K562 (cell line): ENCODE data around the gene CKLF. TPM values are rescaled to one million over a fixed set of nuclear protein-coding genes. Genes with fewer than 3 reads are reported as not detected.

Experiments used
- MBD2 ChIP-seq: sonication (generic); IDR thresholded peaks from 2 replicates; pipeline ENCODE4 v1.6.1; 2016; ENCODE audit warnings: low read depth, borderline replicate concordance
- MYC ChIP-seq, 2 experiments: fragments of 250-450 bp in 1 of 2; sonication (Bioruptor Pico) in 1 of 2; IDR thresholded peaks; 2 replicates each; pipeline versions ENCODE4 v1.5.1 to v1.6.1; 2012 to 2021; ENCODE audit warnings: low read depth in 2 of 2, borderline replicate concordance in 1 of 2, improper control_type of control experiment in 1 of 2, low read length in 1 of 2, mild to moderate bottlenecking in 1 of 2, moderate library complexity in 1 of 2
- NFE2L1 ChIP-seq: fragments of 450-650 bp; IDR thresholded peaks from 2 replicates; pipeline ENCODE4 v1.6.1; 2016; ENCODE audit warnings: missing genetic modification characterization, low read depth, mild to moderate bottlenecking, missing compliant biosample characterization, moderate library complexity, borderline replicate concordance
- ZNF347 ChIP-seq: fragments of 450-650 bp; formaldehyde crosslinking; IDR thresholded peaks from 2 replicates; pipeline ENCODE4 v1.4.0; 2020; ENCODE audit warnings: low read depth, mild to moderate bottlenecking, moderate library complexity
- polyA plus RNA-seq, 8 experiments: library from polyadenylated mRNA; depleted of rRNA in 4 of 8; stranded (reverse) in 5 of 8; unstranded in 3 of 8; fragments of >200 nt; fragmentation: Nextera tagmentation in 2 of 8; fragmentation: Illumina TruSeq in 1 of 8; extraction: Ambion mirVana in 2 of 8; extraction: Trizol in 1 of 8; gene quantifications; 2 replicates each; pipeline versions ENCODE4 v1.2.1 to v1.2.3, GENCODE V29; 2011 to 2014; ENCODE audit warnings: inconsistent platforms in 1 of 8, missing spikeins in 1 of 8
- total RNA-seq, 7 experiments: library from RNA; depleted of rRNA in 6 of 7; stranded (reverse); fragments of >200 nt in 6 of 7; fragmentation: Illumina TruSeq in 2 of 7; extraction: Trizol in 2 of 7; gene quantifications; 2 replicates each; pipeline versions ENCODE4 v1.2.1 to v1.2.3, GENCODE V29; 2011 to 2021; ENCODE audit warnings: low replicate concordance in 1 of 7
- TF ChIP-seq, protein P1 (sequence below): fragments of 250-450 bp; sonication (Bioruptor Pico); IDR thresholded peaks from 2 replicates; pipeline ENCODE4 v1.5.0; 2020; ENCODE audit warnings: mild to moderate bottlenecking, borderline replicate concordance
- TF ChIP-seq, protein P2 (sequence below): sonication (generic); formaldehyde crosslinking; IDR thresholded peaks from 2 replicates; pipeline ENCODE4 v1.8.0; 2023; ENCODE audit warnings: missing genetic modification reagents, mild to moderate bottlenecking, borderline replicate concordance
- TF ChIP-seq, protein P3 (sequence below): fragments of 450-650 bp; formaldehyde crosslinking; IDR thresholded peaks from 2 replicates; pipeline ENCODE4 v1.4.0; 2020; ENCODE audit warnings: mild to moderate bottlenecking, mixed read lengths
- TF ChIP-seq, protein P4 (sequence below): sonication (generic); formaldehyde crosslinking; IDR thresholded peaks from 2 replicates; pipeline ENCODE4 v1.8.0; 2022; ENCODE audit warnings: missing genetic modification reagents, mild to moderate bottlenecking, moderate library complexity, borderline replicate concordance

CKLF gene
- total and polyA plus RNA-seq, 9 of the 15 experiments (the other 6 are each of a cell fraction or from before 2014, with no cell fraction given) = 84.8 to 322 (median 118) TPM

DNA sequence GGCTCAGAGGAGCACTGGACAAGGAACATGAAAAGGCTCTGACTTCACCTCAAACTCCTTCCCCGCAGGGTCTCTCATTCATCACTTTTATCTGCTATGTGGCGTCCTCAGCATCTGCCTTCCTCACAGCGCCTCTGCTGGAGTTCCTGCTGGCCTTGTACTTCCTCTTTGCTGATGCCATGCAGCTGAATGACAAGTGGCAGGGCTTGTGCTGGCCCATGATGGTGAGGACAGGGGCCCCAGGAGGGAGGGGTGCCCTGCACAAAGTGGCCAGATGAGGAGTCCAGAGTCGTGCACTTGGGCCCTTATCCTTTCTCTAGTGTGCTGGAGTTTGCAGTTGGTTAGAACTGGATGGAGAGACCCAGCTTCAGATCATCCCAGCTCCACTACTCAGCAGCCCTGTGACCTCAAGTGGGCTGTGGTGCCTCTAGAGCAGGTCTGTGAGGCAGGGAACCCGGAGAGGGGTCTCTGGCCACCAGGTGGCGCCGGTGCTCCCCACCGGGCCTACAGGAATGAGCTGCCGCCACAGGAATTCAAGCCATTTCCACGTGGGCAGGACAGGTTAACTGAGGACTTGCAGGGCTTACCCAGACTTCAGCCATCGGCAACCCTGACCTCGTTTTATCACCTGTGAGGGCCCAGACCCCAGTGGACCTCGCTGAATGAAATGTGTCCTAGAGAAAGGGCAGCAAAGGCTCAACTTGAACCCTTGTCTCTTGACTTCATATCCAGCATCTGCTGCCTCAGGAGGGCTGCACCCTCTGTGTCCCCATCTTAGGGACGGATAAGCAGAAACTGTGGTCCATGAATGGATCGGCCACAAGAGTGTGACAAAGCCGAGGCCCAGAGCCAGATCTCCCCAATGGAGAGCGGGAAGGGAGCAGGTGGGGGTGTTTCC, 56.1 kb downstream of the CKLF start (continued):
- TF ChIP-seq, protein P1, sequence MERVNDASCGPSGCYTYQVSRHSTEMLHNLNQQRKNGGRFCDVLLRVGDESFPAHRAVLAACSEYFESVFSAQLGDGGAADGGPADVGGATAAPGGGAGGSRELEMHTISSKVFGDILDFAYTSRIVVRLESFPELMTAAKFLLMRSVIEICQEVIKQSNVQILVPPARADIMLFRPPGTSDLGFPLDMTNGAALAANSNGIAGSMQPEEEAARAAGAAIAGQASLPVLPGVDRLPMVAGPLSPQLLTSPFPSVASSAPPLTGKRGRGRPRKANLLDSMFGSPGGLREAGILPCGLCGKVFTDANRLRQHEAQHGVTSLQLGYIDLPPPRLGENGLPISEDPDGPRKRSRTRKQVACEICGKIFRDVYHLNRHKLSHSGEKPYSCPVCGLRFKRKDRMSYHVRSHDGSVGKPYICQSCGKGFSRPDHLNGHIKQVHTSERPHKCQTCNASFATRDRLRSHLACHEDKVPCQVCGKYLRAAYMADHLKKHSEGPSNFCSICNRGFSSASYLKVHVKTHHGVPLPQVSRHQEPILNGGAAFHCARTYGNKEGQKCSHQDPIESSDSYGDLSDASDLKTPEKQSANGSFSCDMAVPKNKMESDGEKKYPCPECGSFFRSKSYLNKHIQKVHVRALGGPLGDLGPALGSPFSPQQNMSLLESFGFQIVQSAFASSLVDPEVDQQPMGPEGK = no peak
- TF ChIP-seq MBD2 = no peak
- TF ChIP-seq, protein P2, sequence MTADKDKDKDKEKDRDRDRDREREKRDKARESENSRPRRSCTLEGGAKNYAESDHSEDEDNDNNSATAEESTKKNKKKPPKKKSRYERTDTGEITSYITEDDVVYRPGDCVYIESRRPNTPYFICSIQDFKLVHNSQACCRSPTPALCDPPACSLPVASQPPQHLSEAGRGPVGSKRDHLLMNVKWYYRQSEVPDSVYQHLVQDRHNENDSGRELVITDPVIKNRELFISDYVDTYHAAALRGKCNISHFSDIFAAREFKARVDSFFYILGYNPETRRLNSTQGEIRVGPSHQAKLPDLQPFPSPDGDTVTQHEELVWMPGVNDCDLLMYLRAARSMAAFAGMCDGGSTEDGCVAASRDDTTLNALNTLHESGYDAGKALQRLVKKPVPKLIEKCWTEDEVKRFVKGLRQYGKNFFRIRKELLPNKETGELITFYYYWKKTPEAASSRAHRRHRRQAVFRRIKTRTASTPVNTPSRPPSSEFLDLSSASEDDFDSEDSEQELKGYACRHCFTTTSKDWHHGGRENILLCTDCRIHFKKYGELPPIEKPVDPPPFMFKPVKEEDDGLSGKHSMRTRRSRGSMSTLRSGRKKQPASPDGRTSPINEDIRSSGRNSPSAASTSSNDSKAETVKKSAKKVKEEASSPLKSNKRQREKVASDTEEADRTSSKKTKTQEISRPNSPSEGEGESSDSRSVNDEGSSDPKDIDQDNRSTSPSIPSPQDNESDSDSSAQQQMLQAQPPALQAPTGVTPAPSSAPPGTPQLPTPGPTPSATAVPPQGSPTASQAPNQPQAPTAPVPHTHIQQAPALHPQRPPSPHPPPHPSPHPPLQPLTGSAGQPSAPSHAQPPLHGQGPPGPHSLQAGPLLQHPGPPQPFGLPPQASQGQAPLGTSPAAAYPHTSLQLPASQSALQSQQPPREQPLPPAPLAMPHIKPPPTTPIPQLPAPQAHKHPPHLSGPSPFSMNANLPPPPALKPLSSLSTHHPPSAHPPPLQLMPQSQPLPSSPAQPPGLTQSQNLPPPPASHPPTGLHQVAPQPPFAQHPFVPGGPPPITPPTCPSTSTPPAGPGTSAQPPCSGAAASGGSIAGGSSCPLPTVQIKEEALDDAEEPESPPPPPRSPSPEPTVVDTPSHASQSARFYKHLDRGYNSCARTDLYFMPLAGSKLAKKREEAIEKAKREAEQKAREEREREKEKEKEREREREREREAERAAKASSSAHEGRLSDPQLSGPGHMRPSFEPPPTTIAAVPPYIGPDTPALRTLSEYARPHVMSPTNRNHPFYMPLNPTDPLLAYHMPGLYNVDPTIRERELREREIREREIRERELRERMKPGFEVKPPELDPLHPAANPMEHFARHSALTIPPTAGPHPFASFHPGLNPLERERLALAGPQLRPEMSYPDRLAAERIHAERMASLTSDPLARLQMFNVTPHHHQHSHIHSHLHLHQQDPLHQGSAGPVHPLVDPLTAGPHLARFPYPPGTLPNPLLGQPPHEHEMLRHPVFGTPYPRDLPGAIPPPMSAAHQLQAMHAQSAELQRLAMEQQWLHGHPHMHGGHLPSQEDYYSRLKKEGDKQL (CRISPR knock-in tag) = no peak
- TF ChIP-seq NFE2L1 (tag) = no peak
- TF ChIP-seq, protein P3, sequence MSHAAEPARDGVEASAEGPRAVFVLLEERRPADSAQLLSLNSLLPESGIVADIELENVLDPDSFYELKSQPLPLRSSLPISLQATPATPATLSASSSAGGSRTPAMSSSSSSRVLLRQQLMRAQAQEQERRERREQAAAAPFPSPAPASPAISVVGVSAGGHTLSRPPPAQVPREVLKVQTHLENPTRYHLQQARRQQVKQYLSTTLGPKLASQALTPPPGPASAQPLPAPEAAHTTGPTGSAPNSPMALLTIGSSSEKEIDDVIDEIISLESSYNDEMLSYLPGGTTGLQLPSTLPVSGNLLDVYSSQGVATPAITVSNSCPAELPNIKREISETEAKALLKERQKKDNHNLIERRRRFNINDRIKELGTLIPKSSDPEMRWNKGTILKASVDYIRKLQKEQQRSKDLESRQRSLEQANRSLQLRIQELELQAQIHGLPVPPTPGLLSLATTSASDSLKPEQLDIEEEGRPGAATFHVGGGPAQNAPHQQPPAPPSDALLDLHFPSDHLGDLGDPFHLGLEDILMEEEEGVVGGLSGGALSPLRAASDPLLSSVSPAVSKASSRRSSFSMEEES (CRISPR knock-in tag) = no peak
- TF ChIP-seq MYC (IDR thresholded peaks at IDR 0.05; ENCODE audit: low read depth, low read length) = peak; percentile 90
- TF ChIP-seq MYC (CRISPR knock-in tag; IDR thresholded peaks at IDR 0.05; ENCODE audit: borderline replicate concordance, low read depth) = no peak
- TF ChIP-seq, protein P4, sequence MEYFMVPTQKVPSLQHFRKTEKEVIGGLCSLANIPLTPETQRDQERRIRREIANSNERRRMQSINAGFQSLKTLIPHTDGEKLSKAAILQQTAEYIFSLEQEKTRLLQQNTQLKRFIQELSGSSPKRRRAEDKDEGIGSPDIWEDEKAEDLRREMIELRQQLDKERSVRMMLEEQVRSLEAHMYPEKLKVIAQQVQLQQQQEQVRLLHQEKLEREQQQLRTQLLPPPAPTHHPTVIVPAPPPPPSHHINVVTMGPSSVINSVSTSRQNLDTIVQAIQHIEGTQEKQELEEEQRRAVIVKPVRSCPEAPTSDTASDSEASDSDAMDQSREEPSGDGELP (CRISPR knock-in tag) = peak; percentile 55; the same call in 1 of the 2 replicates
- TF ChIP-seq ZNF347 = no peak
